ENCODE results near the gene DDB1.

- TF ChIP-seq GATA2 (IDR thresholded peaks at IDR 0.05; ENCODE audit: low read depth, low read length): no peak
- no peak for TF ChIP-seq GATA3 (IDR thresholded peaks at IDR 0.05; ENCODE audit: low read depth, low read length)
These were observed 887 bp upstream of the DDB1 start for GRCh38 chr11:61333550-61334433.
